ENCODE measurements around the gene NUDC.
"Not testable (repeated sequence)": the region's sequence is repeated elsewhere in the genome, so short reads cannot be mapped to it uniquely, and the experiment has no call there.

Gene NUDC

DNA sequence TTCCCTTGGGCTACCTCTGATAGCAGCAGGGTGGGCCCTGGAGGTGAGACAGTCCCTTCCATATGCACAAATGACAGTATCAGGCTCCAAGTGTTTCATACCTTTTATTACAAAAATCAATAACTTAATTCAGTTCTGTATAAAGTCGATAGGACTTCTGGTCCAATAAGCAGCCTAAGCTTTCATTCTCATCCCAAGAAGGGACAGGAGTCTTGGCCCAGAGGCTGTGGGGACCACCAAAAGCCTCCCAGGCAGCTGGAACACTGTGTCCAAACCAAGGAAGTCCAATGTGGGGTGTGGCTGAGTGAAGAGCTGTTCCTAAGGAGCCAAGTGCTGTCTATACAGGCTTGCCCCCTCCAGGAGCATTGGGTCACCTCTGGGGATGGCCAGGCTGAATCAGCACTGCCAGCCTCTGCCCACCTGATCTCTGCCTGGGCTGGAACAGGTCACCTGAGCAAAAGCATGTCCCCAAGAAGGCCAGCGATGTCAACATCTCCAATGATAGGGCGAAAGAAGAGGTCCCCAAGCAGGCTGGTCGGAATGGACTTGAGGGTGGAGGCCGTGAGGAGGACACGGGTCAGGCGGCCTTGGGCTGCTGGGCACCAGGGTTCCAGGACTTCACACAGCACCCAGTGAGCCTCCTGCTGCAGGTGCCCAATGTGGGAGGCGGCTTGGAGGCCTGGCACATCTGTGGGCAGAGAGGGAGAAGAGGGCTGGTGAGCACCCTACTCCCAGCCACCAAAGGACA is 10.0 kb upstream of the NUDC start:
- no peak for DNase-seq (ENCODE audit: low read depth in 1 of 2, low spot score in 1 of 2)

DNA sequence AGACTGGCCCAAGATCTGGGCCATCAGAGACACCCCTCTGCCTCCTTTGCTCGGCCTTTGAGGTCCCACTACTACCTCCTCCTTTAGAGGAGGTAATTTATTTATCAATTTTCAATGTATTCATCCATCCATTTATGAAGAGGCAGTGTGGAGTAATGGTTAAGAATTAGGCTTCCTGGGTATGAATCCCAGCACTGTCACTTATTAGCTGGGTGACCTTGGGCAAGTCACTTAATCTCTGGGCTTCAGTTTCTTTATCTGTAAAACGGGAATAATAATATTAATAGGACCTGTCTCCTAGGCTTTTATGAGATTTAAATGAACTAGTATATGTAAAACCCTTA is 9.4 kb upstream of the NUDC start:
- DNase-seq (ENCODE audit: low read depth in 1 of 2, low spot score in 1 of 2): no peak

DNA sequence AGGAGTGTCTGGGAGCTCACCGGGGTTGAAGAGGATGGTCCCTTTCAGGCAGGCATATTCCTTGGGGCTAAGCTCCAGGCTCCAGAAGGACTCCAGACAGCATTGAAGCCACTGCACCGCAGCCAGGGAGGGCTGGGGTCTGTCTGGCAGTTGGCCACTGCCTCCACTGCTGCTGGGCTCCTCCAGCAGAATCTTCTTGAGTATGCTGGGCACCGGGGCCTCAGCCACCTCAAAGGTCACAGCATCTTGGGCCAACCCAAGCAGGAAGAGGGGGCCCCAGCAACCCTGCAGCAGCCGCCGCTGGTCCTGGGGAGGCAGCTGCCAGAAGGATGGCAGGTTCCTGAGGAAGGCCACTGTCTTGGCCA is 8.2 kb upstream of the NUDC start:
- no peak for DNase-seq (ENCODE audit: low read depth in 1 of 2, low spot score in 1 of 2)

DNA sequence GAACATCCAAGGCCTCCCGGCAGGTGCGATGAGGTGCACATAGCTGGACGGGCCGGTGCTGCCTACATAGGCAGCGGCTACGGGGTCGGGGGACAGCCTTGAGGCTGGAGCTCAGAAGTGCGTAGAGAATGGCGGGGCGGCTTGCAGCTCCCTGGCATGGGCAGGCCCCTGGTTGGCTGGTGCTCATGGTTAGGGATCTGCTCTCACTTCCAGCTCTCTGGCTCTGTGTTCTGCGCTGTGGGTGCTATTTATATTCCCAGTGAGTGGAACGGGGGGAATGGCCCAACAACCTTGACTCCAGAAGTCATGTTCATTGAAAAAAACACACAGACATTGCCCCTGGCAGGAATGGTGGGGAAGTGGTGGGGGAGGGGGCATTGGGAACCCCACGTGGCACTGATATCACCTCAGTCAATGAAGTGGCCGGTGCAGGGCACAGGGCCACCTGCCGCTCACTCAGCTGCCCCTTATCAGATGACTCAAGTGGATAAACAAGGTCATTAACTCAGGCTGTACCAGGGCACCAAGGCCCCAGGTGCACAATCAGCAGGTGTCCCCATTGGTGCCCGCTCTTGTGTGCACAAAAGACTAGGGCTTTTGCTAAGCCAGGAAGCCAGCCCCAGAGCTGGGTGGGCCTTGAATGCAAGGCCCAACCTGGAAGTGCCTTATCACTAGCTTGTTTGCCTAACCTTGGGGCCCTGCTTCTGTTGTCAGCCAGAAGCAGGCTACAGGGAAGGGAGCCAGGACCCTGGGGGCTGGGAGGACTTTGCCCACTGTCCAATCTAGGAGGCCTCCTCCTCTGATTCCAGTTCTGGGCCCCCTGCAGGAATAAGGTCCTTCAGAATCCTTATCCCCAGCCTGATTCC is 7.6 kb upstream of the NUDC start, which contains the start of gene NR0B2:
TSS of gene NR0B2 (minus strand) at position 222 of the 866 bp plus-strand sequence. CDS start at position 187, 35 bp downstream.
- no peak for DNase-seq (ENCODE audit: low read depth in 1 of 2, low spot score in 1 of 2)

DNA sequence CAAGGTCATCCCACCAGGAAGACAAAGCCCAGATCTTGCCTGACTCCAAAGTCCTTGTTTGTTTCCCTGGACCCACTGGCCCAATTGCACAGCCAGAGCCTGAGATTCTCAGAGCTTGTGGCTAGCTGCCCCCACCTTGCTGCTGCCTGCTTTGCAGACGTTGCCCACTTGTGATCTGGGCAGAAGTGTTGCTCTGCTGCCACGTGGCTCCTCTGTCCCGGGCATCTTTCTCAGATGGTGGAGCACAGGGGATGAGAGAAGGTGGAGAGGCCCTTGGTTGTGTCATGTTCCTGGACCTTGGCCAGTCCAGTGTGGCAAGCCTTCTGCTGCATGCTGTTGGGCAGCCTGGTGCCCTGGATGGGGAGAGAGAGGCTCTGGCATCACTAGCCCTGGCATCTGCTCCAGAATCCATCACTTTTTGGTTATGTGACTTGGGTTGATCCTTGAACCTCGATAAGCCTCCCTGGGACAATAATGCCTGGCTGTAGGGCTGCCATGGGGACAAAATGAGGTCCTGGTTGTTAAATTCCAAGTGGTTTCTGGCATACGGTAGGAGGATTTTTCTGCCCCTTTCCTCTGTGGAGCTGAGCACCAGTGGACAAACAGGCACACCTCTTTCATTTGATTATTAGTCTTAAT is 6.2 kb upstream of the NUDC start:
- DNase-seq (ENCODE audit: low read depth in 1 of 2, low spot score in 1 of 2): no peak

GRCh38 chr1:26921126-26921539 is 410 bp upstream of the NUDC start:
- no peak for DNase-seq (ENCODE audit: low read depth in 1 of 2, low spot score in 1 of 2)

GRCh38 chr1:26922431-26922729 is 837 bp downstream of the NUDC start:
- no peak for DNase-seq (ENCODE audit: low read depth in 1 of 2, low spot score in 1 of 2)

- DNase-seq (ENCODE audit: low read depth in 1 of 2, low spot score in 1 of 2): no peak
Measured at GRCh38 chr1:26922901-26923300, 1.4 kb downstream of the NUDC start.

- DNase-seq (ENCODE audit: low read depth in 1 of 2, low spot score in 1 of 2): no peak
Measured at GRCh38 chr1:26923711-26924110, 2.2 kb downstream of the NUDC start.

- DNase-seq (ENCODE audit: low read depth in 1 of 2, low spot score in 1 of 2): no peak
Measured at GRCh38 chr1:26932531-26932930, 11.0 kb downstream of the NUDC start.

DNA sequence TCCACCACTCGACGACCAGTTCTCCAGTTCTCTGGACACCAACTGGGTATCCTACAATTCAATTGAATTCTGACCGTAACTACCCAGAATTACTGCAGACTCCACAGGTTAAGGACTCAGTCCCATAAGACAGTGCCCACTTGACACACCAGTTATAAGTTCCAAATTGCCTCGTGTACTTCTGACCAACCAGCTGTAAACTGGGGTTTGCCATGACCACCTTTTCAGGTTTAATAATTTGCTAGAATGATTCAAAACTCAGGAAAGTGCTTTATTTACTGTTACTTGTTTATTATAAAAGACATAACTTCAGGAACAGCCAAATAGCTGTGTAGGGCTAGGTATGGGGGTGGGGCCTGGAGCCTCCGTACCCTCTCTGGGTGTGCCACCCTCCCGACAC is 15.3 kb downstream of the NUDC start:
- no peak for DNase-seq (ENCODE audit: low read depth in 1 of 2, low spot score in 1 of 2)

DNA sequence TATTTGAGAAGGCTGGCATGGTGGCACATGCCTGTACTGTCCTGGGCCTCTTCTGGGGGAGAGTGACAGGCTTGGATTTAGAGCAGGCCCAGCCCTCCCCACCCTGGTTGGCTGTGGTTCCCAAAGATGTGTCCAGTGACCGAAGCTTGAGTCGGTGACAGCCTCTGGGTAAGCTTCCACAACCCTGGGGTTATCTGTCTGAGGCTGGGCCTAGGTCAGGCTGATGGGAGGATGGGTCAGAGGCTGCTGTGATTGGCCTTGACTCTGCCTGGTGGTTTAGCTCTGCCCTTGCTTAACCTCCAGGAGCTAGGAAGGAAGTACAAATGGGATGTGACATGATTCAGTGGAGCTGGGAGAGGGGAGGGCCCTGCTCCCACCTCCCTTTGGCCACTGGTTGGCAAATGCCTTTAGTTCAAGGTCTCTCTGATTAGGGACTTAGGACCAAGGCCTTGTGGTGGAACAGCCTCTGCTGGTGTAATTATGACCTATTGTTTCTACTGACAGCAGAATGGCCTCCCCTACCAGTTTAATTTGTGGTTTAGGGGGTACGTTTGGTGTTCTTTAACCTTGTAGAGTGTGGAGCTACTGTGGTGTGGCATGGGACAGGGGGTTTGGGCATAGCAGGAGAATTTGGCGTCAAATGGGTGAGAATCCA is 16.6 kb downstream of the NUDC start:
- DNase-seq (ENCODE audit: low read depth in 1 of 2, low spot score in 1 of 2): no peak

DNA sequence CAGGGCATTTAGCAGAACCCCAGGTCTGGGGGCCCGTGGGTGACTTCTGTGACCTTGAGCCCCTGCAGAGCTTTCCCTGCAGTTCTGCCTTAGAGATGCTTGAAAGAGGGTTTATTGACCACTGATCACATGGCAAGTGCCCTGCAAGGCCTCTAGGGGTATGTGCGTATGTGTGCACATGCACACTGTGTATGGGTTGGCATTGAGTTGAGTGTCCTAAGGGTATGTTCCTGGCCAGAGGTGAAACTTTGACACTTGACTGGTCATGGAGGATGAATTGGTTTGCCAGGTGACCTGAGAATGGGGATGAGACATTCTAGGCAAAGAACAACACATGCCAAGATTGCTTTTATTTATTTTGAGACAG is 17.1 kb downstream of the NUDC start:
- DNase-seq (ENCODE audit: low read depth in 1 of 2, low spot score in 1 of 2): no peak

DNA sequence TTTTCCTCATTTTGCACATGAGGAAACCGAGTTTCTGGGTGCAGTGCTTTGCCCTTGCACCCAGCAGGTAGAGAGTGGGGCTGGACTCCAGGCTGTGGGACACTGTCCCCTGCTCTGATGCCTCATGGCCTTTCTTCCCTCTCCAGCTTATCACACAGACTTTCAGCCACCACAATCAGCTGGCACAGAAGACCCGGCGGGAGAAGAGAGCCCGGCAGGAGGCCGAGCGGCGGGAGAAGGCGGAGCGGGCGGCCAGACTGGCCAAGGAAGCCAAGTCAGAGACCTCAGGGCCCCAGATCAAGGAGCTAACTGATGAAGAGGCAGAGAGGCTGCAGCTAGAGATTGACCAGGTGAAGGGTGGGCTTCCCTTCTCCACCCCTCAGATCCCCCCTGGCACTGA is 19.8 kb downstream of the NUDC start:
- no peak for DNase-seq (ENCODE audit: low read depth in 1 of 2, low spot score in 1 of 2)

GRCh38 chr1:26942656-26943055 is 21.1 kb downstream of the NUDC start:
- DNase-seq (ENCODE audit: low read depth in 1 of 2, low spot score in 1 of 2): no peak

GRCh38 chr1:26945138-26945537 is 23.6 kb downstream of the NUDC start:
- DNase-seq (ENCODE audit: low read depth in 1 of 2, low spot score in 1 of 2): no peak

DNA sequence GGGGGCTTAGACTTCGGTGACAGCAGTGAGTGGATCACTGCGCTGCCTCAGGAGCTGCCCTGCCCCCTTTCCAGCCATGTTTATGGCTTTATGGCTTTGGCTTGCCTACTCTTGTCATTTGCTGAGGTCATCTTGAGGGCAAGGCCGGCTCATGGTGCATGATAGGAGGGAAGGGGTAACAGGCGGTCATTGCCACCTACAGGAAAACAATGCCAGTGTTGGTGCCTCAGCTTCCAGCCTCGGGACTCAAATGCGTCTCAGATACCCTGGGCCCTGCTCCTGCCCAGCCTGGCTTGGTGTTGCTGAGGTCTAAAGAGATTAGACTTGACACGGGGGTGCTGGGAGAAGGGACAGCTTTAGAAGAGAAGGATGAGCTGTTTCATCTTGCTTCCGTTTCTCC is 24.2 kb downstream of the NUDC start:
- no peak for DNase-seq (ENCODE audit: low read depth in 1 of 2, low spot score in 1 of 2)

- DNase-seq (ENCODE audit: low read depth in 1 of 2, low spot score in 1 of 2): no peak
Measured at GRCh38 chr1:26946270-26946669, 24.7 kb downstream of the NUDC start.

DNA sequence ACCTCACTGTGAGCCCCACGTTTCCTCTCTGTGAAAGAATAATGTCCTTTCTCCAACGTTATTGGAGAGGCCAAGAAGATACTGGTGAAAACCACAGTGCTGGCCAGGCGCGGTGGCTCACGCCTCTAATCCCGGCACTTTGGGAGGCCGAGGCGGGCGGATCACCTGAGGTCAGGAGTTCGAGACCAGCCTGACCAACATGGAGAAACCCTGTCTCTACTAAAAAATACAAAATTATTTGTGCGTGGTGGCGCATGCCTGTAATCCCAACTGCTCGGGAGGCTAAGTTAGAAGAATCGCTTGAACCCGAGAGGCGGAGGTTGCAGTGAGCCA is 27.1 kb downstream of the NUDC start:
- DNase-seq (ENCODE audit: low read depth in 1 of 2, low spot score in 1 of 2): not testable (repeated sequence)

DNA sequence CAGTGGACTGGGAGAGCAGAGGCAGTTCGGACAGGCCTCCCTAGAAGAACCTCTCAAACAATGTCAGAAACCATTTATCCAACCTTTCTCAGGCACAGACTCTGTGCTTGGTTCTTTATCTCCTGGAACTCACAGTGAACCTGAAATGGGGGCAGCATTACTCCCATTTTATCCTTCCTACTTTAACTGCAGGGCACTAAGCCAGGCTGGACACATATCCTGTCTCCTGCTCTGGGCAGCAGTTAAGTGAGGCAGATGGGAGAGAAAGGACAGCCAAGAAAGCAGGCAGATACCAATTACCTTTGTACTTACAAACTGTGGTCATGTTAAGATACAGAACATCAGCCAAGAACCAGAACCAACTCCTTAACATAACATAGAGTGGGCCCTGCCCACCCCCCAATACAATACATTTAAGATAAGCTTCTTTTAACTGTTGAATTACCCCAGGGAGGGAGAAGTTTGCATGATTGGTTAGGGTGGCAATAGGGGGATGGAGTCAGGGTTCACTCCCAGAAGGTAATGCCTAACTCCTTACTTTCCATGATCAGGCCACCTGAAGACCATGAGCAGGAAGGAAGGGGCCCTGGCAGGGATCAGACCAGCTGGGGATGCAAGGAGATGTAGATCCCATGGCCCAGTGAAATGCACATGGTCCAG is 27.9 kb downstream of the NUDC start:
- no peak for DNase-seq (ENCODE audit: low read depth in 1 of 2, low spot score in 1 of 2)

- DNase-seq (ENCODE audit: low read depth in 1 of 2, low spot score in 1 of 2): no peak
Measured at GRCh38 chr1:26949926-26950319, 28.4 kb downstream of the NUDC start.
